Peyer's patch (tissue), 4 donors: ENCODE data around the gene UGT8. TPM values are rescaled to one million over a fixed set of nuclear protein-coding genes. Genes with fewer than 3 reads are reported as not detected.

Source experiments
- DNase-seq, 3 donors: peaks; one replicate each; pipeline ENCODE4 v3.0.0-alpha.2; 2017 to 2019
- H3K27ac ChIP-seq, 4 donors: fragments of 200-600 bp; sonication (generic); one replicate each; pipeline ENCODE4 v1.5.1; 2016 to 2019
- H3K27me3 ChIP-seq, 2 donors: fragments of 200-600 bp; sonication (generic); one replicate each; pipeline ENCODE4 v1.5.1; 2019
- H3K36me3 ChIP-seq, 3 donors: fragments of 200-600 bp; sonication (generic); one replicate each; pipeline ENCODE4 v1.5.1; 2016 to 2019
- H3K4me1 ChIP-seq, 4 donors: fragments of 200-600 bp; sonication (generic); one replicate each; pipeline ENCODE4 v1.5.1; 2016 to 2019
- H3K4me3 ChIP-seq, 4 donors: fragments of 200-600 bp; sonication (generic); 1 replicate in 3 of 4; 2 replicates in 1 of 4; pipeline ENCODE4 v1.5.1; 2016 to 2019; ENCODE audit warnings: mild to moderate bottlenecking in 1 of 4
- H3K9me3 ChIP-seq, 4 donors: fragments of 200-600 bp; sonication (generic); one replicate each; pipeline ENCODE4 v1.5.1; 2016 to 2019; ENCODE audit warnings: mild to moderate bottlenecking in 1 of 4
- POLR2A ChIP-seq, 2 donors: fragments of 450-650 bp; IDR thresholded peaks; one replicate each; pipeline ENCODE4 v1.5.1; 2017; ENCODE audit warnings: antibody characterized with exemption in 2 of 2, mild to moderate bottlenecking in 2 of 2, moderate library complexity in 2 of 2
- total RNA-seq, 4 donors: library from RNA; depleted of rRNA; stranded (reverse); fragments of >200 nt; gene quantifications; one replicate each; pipeline ENCODE4 v1.1.0, GENCODE V29; 2016
- TF ChIP-seq, protein P1 (sequence below), 6 experiments: fragments of 450-650 bp in 4 of 6; fragments of 200-600 bp in 2 of 6; sonication (generic) in 1 of 6; IDR thresholded peaks; one replicate each; pipeline ENCODE4 v1.5.1; 2017 to 2019; ENCODE audit warnings: antibody characterized with exemption in 6 of 6, mild to moderate bottlenecking in 3 of 6, moderate library complexity in 1 of 6

The UGT8 gene
- total RNA-seq, 4 donors from 2014 or later = 25.6 to 78.0 (median 60.0) TPM

DNA sequence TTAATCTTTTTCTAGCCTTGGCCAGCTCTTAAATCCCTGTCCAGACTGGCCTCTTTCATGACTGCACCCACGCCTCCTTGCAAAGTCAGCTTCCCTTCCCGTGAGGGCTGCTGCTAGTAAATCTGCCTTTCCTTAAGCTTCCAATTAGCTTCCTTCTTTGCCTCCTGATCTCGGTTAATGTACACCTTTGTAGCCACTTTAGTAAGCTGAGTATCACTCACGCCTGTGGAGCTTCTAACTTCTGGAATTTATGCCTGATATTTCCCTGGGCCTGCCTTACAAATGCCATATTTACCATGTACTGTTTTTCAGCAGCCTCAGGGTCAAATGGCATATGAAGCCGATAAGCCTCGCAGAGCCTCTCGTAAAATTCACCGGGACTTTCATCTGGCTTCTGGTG lies 5.1 kb upstream of the UGT8 start:
- Histone ChIP-seq H3K4me3 (no peak overlapping the region), H3K27me3 (no peaks in the 10 kb centered on the region), H3K9me3 (no peaks in the 10 kb centered on the region), H3K4me1 (peaks cover 0 to 3% (median 0%) of the 10 kb centered on the region in 4 donors), H3K27ac (no peak overlapping the region), H3K36me3 (no peaks in the 10 kb centered on the region)
- no peak for DNase-seq
- no peak for TF ChIP-seq POLR2A (IDR thresholded peaks at IDR 0.05)
- TF ChIP-seq, protein P1, sequence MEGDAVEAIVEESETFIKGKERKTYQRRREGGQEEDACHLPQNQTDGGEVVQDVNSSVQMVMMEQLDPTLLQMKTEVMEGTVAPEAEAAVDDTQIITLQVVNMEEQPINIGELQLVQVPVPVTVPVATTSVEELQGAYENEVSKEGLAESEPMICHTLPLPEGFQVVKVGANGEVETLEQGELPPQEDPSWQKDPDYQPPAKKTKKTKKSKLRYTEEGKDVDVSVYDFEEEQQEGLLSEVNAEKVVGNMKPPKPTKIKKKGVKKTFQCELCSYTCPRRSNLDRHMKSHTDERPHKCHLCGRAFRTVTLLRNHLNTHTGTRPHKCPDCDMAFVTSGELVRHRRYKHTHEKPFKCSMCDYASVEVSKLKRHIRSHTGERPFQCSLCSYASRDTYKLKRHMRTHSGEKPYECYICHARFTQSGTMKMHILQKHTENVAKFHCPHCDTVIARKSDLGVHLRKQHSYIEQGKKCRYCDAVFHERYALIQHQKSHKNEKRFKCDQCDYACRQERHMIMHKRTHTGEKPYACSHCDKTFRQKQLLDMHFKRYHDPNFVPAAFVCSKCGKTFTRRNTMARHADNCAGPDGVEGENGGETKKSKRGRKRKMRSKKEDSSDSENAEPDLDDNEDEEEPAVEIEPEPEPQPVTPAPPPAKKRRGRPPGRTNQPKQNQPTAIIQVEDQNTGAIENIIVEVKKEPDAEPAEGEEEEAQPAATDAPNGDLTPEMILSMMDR (IDR thresholded peaks at IDR 0.05) = no peak

DNA sequence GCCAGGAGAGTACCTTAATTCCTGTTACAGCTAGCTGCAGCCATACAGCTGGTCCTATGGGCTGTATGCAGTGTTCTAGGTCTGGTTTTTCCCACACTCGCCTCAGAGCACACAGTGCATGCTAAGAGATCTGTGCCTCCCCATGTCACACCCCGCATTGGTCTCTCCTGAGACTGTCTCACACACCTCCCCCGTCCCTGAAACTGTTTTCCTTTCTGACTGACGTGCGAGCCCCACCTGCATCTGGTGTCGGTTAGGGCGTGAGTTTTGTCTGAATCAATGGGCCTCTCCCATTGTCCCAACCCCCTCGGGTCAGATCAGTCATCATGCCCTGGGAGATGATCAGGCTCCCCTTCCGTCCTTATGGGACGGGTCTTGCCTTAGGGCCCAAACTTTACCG lies 3.4 kb upstream of the UGT8 start:
- Histone ChIP-seq H3K4me1 (peaks cover 0 to 3% (median 0%) of the 10 kb centered on the region in 4 donors), H3K27me3 (no peaks in the 10 kb centered on the region), H3K36me3 (no peaks in the 10 kb centered on the region), H3K4me3 (no peak overlapping the region), H3K9me3 (no peaks in the 10 kb centered on the region), H3K27ac (no peak overlapping the region)
- TF ChIP-seq, protein P1 (IDR thresholded peaks at IDR 0.05) = no peak
- TF ChIP-seq POLR2A (IDR thresholded peaks at IDR 0.05) = no peak
- no peak for DNase-seq

DNA sequence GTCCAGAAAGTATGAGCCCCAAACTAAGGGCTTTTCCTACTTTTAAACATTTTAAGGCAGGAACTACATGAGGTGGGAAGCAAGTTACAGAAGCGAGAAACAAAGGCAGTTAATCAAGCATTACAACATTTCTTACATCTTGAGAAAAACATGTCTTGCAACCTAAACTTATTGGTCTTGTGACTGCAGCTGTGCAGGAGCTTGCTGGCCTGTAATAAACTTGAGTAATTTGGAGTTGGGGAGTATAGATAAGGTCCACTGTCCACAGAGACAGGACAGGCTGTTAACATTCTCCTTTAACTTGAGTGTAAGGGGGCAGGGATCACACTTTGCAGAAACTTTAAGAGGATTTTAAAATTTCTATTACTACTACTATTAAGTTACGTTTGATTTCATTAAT lies 2.7 kb upstream of the UGT8 start:
- no peaks in the 10 kb centered on the region for H3K9me3 ChIP-seq
- H3K4me3 ChIP-seq = no peak overlapping the region
- TF ChIP-seq, protein P1 (IDR thresholded peaks at IDR 0.05) = no peak
- TF ChIP-seq POLR2A (IDR thresholded peaks at IDR 0.05) = no peak
- no peak for DNase-seq
- no peak overlapping the region for H3K27ac ChIP-seq
- H3K27me3 ChIP-seq = no peaks in the 10 kb centered on the region
- peaks cover 0 to 3% (median 0%) of the 10 kb centered on the region in 4 donors for H3K4me1 ChIP-seq
- H3K36me3 ChIP-seq = no peaks in the 10 kb centered on the region

DNA sequence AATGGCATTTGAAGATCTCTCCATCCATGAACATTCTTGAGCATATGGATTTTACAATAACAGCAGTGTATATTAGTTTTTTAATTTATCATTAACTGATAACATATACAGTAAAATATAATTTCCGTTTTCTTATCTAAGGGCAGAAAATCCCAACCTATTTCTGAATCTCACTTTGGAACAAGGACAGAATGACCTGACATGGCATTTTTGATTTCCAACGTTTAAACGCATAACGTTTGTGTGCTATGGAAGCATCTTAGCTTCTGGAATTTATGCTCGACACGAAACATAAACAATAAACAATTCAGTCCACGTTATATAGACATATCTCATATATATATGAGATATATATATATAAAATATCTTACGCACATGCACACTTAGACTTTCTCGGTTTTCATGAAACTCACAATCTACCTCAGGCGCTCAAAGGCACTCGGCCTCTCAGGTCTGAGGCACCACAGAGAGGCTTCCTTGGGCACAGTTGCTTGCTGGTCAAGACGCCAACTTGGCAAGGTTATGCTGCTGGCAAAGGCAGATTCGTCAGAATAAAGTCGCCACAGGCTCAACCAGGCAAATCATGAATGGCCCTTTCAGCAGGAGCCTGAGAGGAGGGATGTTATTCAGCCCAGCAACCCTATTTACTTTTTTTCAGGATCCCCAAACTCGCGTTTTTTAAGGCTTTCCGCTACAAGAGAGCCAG lies 1.0 kb upstream of the UGT8 start:
- H3K27me3 ChIP-seq = no peaks in the 10 kb centered on the region
- H3K27ac ChIP-seq = peak overlapping the region; percentile 76 to 91 (median 84)
- no peaks in the 10 kb centered on the region for H3K36me3 ChIP-seq
- H3K4me1 ChIP-seq = peaks cover 0 to 3% (median 0%) of the 10 kb centered on the region in 4 donors
- DNase-seq = peak in 1 of 3 donors; percentile 55
- H3K4me3 ChIP-seq = peak overlapping the region; percentile 50 to 68 (median 59)
- no peaks in the 10 kb centered on the region for H3K9me3 ChIP-seq
- TF ChIP-seq, protein P1 (IDR thresholded peaks at IDR 0.05) = no peak
- no peak for TF ChIP-seq POLR2A (IDR thresholded peaks at IDR 0.05)

DNA sequence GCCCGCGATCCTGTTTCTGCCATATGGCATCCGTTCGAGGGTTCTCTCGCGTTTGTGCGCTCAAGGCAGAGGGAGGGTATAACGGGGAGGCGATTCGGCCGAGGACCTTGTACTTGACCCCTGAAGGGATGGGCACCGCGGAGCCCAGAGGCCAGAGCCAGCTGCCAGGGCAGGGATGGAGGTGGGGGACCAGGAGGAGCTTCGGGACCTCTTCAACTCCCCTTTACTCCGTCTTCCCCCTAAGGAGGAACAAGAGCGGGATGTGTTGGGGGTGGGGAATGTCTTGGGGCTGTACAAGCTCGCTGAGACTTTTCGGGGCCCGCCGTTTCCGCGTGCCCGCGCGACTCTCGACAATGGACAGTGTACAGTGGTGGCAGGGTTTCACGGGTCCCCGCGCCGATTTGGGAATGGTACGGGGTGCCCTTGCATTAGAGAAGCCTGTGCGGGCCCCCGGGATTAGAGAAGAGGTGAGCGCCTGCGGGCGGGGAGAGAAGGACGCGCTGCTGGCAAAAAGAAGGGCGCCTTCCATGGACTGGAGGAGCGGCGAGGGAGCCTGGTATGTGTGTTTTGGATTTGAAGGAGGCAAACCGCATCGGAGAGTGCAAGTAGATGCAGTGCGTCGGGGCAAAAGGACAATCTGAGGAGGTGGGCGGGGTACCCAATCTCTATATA lies 760 bp downstream of the UGT8 start:
- Histone ChIP-seq H3K27me3 (no peaks in the 10 kb centered on the region), H3K9me3 (no peaks in the 10 kb centered on the region), H3K27ac (peak overlapping the region; percentile 76 to 91 (median 84)), H3K4me3 (peak overlapping the region; percentile 50 to 68 (median 59)), H3K4me1 (peaks cover 0 to 4% (median 1%) of the 10 kb centered on the region in 4 donors), H3K36me3 (no peaks in the 10 kb centered on the region)
- peak; percentile 55 to 75 (median 73) for DNase-seq
- TF ChIP-seq, protein P1 (IDR thresholded peaks at IDR 0.05) = no peak
- no peak for TF ChIP-seq POLR2A (IDR thresholded peaks at IDR 0.05)
